ENCODE data around the gene CNKSR3. TPM values are rescaled to one million over a fixed set of nuclear protein-coding genes. Genes with fewer than 3 reads are reported as not detected.

CNKSR3 gene
- total RNA-seq, 4 donors from 2014 or later = 11.7 to 22.7 (median 13.7) TPM

DNA sequence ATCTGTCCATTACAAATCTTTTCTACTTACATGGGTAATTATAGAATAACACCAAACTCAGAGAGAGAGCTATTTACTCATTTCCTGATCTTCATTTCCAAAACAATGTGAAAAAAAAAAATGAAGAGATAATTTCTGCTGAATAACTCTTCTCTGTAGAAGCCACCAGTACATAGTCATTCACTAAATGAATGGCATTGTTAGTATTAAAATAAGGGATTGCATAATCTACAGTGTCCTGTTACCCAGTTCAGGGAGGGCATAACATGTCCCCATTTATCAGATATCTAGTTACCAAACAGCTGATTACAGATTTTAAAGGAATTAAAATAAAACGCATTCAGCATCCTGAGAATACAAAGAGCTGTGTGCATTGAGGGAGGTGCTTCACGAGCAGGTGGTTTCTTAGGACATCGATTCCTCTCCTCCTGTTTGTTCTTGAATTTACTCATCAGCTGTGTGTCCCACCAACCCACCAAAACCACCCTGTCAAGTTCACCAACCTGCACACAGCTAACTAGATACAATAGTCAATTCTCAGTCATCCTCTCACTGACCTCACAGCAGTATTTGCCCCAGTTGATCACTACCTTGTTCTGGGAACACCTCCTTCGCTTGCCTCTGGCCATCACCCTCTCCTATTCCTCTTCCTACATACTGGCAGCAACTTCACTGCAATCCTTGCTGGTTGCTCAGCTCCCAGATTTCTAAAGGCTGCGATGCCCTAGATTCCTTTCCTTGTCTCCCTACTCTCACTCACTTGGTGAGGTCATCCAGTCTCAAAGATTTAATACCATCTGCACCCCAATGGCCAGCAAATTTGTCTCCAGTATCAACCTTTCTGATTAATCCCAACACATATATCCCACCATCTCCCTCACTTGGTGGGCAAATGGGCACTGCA lies 18.7 kb downstream of the CNKSR3 start:
- no peak overlapping the region for H3K27ac ChIP-seq
- DNase-seq (ENCODE audit: low spot score in 2 of 2) = no peak

DNA sequence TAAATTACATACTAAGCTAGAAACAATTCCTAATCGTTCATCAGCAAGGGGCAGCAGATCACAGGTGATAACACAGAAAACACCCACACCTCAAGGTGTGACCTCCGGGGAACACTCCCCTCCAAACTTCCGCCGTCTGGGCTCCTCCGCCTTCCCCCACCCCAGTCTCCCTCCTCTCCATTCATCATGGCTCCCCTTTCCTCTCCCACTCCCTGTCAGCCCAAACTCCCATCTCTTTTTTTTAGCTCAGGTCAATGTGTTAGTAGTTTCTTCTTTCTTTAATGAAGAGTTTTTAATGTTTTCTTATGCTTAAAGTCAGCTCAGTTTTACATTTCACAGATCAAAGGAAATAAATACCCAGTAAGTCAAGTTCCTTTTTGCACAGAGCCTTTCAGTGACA lies 20.7 kb downstream of the CNKSR3 start:
- H3K27ac ChIP-seq = peak overlapping the region in 1 of 4 donors; percentile 8
- WGBS, 2 donors = 85 to 90% methylated on average over 5 of the region's 5 CpGs
- H3K4me1 ChIP-seq = peaks cover 0 to 36% (median 3%) of the 10 kb centered on the region in 4 donors
- no peak overlapping the region for H3K4me3 ChIP-seq
- TF ChIP-seq EP300 (IDR thresholded peaks at IDR 0.05) (no peak), POLR2A (IDR thresholded peaks at IDR 0.05) (no peak)
- TF ChIP-seq, protein P1, sequence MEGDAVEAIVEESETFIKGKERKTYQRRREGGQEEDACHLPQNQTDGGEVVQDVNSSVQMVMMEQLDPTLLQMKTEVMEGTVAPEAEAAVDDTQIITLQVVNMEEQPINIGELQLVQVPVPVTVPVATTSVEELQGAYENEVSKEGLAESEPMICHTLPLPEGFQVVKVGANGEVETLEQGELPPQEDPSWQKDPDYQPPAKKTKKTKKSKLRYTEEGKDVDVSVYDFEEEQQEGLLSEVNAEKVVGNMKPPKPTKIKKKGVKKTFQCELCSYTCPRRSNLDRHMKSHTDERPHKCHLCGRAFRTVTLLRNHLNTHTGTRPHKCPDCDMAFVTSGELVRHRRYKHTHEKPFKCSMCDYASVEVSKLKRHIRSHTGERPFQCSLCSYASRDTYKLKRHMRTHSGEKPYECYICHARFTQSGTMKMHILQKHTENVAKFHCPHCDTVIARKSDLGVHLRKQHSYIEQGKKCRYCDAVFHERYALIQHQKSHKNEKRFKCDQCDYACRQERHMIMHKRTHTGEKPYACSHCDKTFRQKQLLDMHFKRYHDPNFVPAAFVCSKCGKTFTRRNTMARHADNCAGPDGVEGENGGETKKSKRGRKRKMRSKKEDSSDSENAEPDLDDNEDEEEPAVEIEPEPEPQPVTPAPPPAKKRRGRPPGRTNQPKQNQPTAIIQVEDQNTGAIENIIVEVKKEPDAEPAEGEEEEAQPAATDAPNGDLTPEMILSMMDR (IDR thresholded peaks at IDR 0.05) = no peak
- no peaks in the 10 kb centered on the region for H3K9me3 ChIP-seq
- no peaks in the 10 kb centered on the region for H3K27me3 ChIP-seq
- H3K36me3 ChIP-seq = no peaks in the 10 kb centered on the region
- no peak for DNase-seq (ENCODE audit: low spot score in 2 of 2)

More for the DNA sequence above, 18.7 kb downstream of the CNKSR3 start:
- TF ChIP-seq EP300 (IDR thresholded peaks at IDR 0.05) = no peak
- TF ChIP-seq, protein P1 (IDR thresholded peaks at IDR 0.05) = no peak
- no peak for TF ChIP-seq POLR2A (IDR thresholded peaks at IDR 0.05)
- Histone ChIP-seq H3K27me3 (no peaks in the 10 kb centered on the region), H3K36me3 (no peaks in the 10 kb centered on the region), H3K4me1 (peaks cover 0 to 25% (median 3%) of the 10 kb centered on the region in 4 donors), H3K9me3 (no peaks in the 10 kb centered on the region), H3K4me3 (no peak overlapping the region)
- WGBS, 2 donors = 81 to 85% methylated on average over 5 of the region's 5 CpGs

DNA sequence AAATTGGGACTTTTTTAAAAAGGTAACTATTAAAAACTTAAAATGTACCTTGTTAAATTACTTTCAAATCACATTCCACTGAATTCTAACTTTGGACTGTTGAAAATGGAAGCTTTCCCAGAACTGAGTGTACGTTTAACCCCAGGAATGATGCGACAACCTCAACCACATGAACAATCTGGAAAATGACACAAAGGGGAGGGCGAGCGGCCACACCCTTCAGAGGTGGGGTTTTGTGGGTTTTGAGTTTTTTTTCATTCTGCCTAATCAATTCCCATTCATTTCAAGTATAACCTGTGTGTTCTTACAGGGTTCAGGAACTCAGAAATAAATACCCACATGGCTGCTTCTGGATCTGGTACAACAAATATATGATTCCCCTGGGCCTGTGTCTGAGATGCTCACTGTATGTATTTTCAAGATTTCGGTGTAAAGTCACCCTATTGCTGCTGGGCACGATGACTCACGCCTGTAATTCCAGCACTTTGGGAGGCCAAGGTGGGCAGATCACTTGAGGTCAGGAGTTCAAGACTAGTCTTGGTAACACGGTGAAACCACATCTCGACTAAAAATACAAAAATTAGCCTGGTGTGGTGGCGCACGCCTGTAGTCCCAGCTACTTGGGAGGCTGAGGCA lies 21.6 kb downstream of the CNKSR3 start:
- no peak for DNase-seq (ENCODE audit: low spot score in 2 of 2)
- Histone ChIP-seq H3K27me3 (no peaks in the 10 kb centered on the region), H3K36me3 (no peaks in the 10 kb centered on the region), H3K4me3 (no peak overlapping the region), H3K9me3 (no peaks in the 10 kb centered on the region), H3K27ac (peak overlapping the region in 2 of 4 donors; percentile 37 to 64), H3K4me1 (peaks cover 0 to 31% (median 3%) of the 10 kb centered on the region in 4 donors)
- TF ChIP-seq EP300 (IDR thresholded peaks at IDR 0.05) = peak in 1 of 2 donors; percentile 17
- no peak for TF ChIP-seq POLR2A (IDR thresholded peaks at IDR 0.05)
- TF ChIP-seq, protein P1 (IDR thresholded peaks at IDR 0.05) = no peak
- 76 to 88% methylated on average over 11 of the region's 11 CpGs for WGBS, 2 donors

DNA sequence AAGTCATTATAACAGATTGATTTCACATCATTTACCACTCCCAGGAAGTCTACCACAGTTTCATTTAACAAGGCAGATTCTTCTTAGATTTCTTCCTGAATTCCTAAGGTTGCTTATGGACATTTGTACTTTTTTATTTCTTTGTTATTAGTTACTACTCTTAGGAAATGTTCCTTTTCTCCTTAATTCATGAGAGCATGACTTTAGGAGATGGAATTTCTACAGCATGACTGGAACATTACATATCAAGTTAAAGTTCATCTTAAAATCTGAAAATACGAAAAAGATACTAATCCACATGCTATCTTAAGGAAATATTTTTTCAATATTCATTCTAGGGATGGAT lies 22.3 kb downstream of the CNKSR3 start:
- Histone ChIP-seq H3K27me3 (no peaks in the 10 kb centered on the region), H3K27ac (peak overlapping the region in 2 of 4 donors; percentile 5 to 59), H3K4me1 (peaks cover 0 to 38% (median 4%) of the 10 kb centered on the region in 4 donors), H3K9me3 (no peaks in the 10 kb centered on the region), H3K36me3 (no peaks in the 10 kb centered on the region), H3K4me3 (no peak overlapping the region)
- TF ChIP-seq, protein P1 (IDR thresholded peaks at IDR 0.05) = no peak
- TF ChIP-seq EP300 (IDR thresholded peaks at IDR 0.05) (no peak), POLR2A (IDR thresholded peaks at IDR 0.05) (no peak)
- 76 to 87% methylated on average over 1 of the region's 1 CpG for WGBS, 2 donors
- no peak for DNase-seq (ENCODE audit: low spot score in 2 of 2)
